HepG2 (cell line): ENCODE measurements around the gene FOLR3.

Experiments used
- ADNP ChIP-seq: sonication (generic); formaldehyde crosslinking; IDR thresholded peaks from 2 replicates; pipeline ENCODE4 v1.4.0; 2020; ENCODE audit warnings: missing genetic modification reagents
- MEIS1 ChIP-seq: sonication (generic); formaldehyde crosslinking; IDR thresholded peaks from 2 replicates; pipeline ENCODE4 v1.9.0; 2021; ENCODE audit warnings: mild to moderate bottlenecking, missing genetic modification reagents, moderate library complexity, borderline replicate concordance
- NFE2L2 ChIP-seq: fragments of 150-350 bp; IDR thresholded peaks from 2 replicates; pipeline ENCODE4 v1.6.1; 2014; ENCODE audit warnings: low read length
- SP1 ChIP-seq, 2 experiments: fragments of 450-650 bp in 1 of 2; sonication (generic) in 1 of 2; formaldehyde crosslinking in 1 of 2; IDR thresholded peaks; 2 replicates each; pipeline versions ENCODE4 v1.4.0 to v1.6.1; 2016 to 2020; ENCODE audit warnings: missing genetic modification reagents in 1 of 2
- ZBTB33 ChIP-seq: sonication (generic); formaldehyde crosslinking; IDR thresholded peaks from 2 replicates; pipeline ENCODE4 v1.4.0; 2020; ENCODE audit warnings: missing genetic modification reagents
- ZNF12 ChIP-seq: sonication (generic); formaldehyde crosslinking; IDR thresholded peaks from 2 replicates; pipeline ENCODE4 v1.5.0; 2020; ENCODE audit warnings: missing genetic modification reagents
- ZNF567 ChIP-seq: sonication (generic); formaldehyde crosslinking; IDR thresholded peaks from 2 replicates; pipeline ENCODE4 v1.8.1; 2023; ENCODE audit warnings: mild to moderate bottlenecking, missing genetic modification reagents, borderline replicate concordance
- ZNF674 ChIP-seq: sonication (generic); formaldehyde crosslinking; IDR thresholded peaks from 2 replicates; pipeline ENCODE4 v1.5.0; 2020; ENCODE audit warnings: low read depth, mild to moderate bottlenecking, missing genetic modification reagents
- TF ChIP-seq, protein P1 (sequence below): sonication (generic); formaldehyde crosslinking; IDR thresholded peaks from 2 replicates; pipeline ENCODE4 v1.5.0; 2020; ENCODE audit warnings: missing genetic modification reagents

DNA sequence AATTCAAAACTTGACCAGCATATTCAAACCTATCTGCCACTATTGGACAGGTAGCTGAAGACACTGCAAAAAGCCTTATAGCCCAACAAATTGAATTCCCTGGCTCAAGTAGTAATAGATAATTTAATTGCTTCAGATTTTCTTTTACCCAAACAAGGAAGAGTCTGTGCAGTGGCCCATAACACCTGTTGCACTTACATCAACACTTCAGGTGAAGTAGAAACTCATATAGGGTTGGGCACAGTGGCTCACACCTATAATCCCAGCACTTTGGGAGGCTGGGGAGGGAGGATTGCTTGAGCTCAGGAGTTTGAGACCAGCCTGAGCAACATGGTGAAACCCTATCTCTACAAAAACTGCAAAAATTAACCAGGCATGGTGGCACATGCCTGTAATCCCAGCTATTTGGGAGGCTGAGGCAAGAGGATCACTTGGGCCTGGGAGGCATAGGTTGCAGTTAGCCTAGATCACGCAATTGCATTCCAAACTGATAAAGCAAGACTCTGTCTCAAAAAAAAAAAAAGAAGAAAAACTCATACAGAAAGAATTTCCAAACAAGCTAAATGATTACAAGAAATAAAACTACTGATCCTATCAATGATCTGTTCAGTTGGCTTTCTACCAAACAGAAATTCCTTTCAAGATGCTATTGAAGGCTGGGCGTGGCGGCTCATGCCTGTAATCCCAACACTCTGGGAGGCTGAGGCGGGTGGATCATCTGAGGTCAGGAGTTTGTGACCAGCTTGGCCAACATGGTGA is 9.5 kb downstream of the FOLR3 start:
- TF ChIP-seq SP1 (IDR thresholded peaks at IDR 0.05) (no peak), SP1 (CRISPR knock-in tag; IDR thresholded peaks at IDR 0.05) (no peak), ZNF12 (CRISPR knock-in tag) (no peak), ADNP (CRISPR knock-in tag) (no peak), MEIS1 (no peak), ZNF674 (CRISPR knock-in tag) (no peak), NFE2L2 (no peak), ZNF567 (CRISPR knock-in tag) (no peak), ZBTB33 (CRISPR knock-in tag) (no peak)
- TF ChIP-seq, protein P1, sequence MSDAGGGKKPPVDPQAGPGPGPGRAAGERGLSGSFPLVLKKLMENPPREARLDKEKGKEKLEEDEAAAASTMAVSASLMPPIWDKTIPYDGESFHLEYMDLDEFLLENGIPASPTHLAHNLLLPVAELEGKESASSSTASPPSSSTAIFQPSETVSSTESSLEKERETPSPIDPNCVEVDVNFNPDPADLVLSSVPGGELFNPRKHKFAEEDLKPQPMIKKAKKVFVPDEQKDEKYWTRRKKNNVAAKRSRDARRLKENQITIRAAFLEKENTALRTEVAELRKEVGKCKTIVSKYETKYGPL (CRISPR knock-in tag): no peak
